Measurements from ENCODE around the gene LYAR.

GRCh38 chr4:4277531-4277930 is 12.4 kb downstream of the LYAR start:
- TF ChIP-seq CEBPB (IDR thresholded peaks at IDR 0.05) (no peak), NFIC (IDR thresholded peaks at IDR 0.05) (no peak), TEAD4 (IDR thresholded peaks at IDR 0.05) (no peak), TAF1 (IDR thresholded peaks at IDR 0.05; ENCODE audit: low read depth) (no peak), EGR1 (IDR thresholded peaks at IDR 0.05) (no peak), YY1 (IDR thresholded peaks at IDR 0.05; ENCODE audit: low read depth) (no peak), EP300 (IDR thresholded peaks at IDR 0.05; ENCODE audit: borderline replicate concordance) (no peak), CREB1 (IDR thresholded peaks at IDR 0.05; ENCODE audit: low read depth) (no peak)
- TF ChIP-seq, protein P1, sequence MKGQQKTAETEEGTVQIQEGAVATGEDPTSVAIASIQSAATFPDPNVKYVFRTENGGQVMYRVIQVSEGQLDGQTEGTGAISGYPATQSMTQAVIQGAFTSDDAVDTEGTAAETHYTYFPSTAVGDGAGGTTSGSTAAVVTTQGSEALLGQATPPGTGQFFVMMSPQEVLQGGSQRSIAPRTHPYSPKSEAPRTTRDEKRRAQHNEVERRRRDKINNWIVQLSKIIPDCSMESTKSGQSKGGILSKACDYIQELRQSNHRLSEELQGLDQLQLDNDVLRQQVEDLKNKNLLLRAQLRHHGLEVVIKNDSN (IDR thresholded peaks at IDR 0.05) = no peak
